HG02884 (cell line): ENCODE results near the gene CCNDBP1.
"Not testable (repeated sequence)": the region's sequence is repeated elsewhere in the genome, so short reads cannot be mapped to it uniquely, and the experiment has no call there.

Source experiments
- ATAC-seq: cut with Tn5 transposase; IDR thresholded peaks from one replicate; pipeline ENCODE4 v1.9.1; 2021; ENCODE audit warnings: mild to moderate bottlenecking, moderate library complexity; ENCODE audit not compliant: unreplicated experiment

CCNDBP1 gene, protein sequence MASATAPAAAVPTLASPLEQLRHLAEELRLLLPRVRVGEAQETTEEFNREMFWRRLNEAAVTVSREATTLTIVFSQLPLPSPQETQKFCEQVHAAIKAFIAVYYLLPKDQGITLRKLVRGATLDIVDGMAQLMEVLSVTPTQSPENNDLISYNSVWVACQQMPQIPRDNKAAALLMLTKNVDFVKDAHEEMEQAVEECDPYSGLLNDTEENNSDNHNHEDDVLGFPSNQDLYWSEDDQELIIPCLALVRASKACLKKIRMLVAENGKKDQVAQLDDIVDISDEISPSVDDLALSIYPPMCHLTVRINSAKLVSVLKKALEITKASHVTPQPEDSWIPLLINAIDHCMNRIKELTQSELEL

DNA sequence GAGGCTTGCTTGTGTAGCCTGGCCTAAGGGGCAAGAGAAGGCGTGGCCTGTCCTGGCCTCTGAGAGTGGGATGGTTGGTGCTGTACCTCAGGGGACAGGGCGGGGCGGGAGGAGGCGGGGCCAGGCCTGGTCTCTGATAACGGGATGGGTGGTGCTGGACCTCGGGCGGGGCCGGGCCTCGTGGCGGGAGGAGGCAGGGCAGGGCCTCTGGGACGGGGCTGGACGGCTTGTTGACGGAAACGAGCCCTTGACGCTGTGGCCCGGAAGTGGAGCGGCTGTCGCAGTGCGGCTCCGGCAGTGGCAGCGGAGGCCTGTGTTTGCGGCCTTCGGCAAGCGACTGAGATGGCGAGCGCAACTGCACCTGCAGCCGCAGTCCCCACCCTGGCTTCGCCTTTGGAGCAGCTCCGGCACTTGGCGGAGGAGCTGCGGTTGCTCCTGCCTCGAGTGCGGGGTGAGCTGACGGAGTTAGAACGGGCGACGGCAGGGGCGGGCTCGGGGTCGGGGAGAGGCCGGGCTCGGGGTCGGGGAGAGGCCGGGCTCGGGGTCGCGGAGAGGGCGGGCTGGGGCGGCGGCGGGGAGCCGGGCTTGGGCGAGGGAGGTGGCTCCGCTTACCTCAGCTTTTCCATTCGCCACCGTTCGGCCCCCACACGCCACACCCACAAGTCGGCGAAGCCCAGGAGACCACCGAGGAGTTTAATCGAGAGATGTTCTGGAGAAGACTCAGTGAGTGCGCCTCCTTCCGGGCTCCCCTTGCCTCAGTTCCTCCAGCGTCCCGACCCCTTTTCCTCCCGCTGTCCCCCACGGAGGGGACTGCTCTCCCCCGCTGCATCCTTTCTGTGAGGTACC is at the start of gene CCNDBP1:
TSS of gene CCNDBP1 (plus strand) at position 247 of the 846 bp plus-strand sequence. CDS start at position 343, 96 bp downstream.
- ATAC-seq, result peak; percentile 95

DNA sequence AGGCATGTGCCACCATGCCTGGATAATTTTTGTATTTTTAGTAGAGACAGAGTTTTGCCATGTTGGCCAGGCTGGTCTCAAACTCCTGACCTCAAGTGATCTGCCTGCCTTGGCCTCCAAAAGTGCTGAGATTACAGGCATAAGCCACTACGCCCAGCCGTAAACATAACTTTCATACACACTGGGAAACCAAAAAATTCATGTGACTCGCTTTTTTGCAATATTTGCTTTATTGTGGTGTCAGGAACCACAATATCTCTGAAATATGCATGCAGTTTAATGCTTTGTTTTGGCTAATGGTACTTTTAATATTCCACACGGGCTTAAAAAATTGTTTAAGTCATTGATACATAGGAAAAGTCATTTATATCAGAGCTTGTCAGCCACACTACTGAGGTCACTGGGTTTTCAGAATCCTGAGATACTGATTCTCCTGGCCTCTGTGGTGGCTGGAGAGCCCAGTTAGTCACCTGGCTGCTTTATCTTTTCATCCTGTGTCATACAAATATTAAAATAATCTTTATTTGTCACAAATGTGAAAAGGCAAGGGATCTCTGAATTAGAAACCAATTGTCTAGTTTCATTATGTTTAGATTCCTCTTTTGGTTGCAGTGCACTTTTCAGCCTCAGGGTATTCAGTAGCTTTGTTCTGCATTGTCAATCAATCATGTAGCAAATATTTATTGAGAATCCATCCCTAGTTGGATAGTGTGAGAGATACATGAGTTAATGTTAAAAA is 41.8 kb upstream of the CCNDBP1 start:
- ATAC-seq, result no peak

DNA sequence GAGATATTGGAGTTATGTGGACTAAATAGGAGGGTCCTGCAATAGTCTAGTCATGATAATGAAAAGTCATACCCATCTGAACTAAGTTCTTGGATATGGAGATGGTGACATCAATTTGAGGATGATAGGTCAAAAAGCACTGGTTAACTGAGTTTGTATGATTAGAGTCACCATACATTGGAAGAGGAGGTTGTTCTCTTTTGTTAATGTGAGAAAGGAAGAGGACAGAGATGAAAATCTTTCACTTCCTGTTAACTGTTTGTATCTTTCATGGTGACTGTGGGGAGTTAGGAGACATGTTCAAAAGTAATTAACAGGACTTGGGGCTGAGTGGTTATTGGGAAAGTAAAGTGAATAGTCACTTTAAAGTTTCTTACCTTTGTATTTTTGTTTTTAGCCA is 40.7 kb upstream of the CCNDBP1 start:
- no peak for ATAC-seq

DNA sequence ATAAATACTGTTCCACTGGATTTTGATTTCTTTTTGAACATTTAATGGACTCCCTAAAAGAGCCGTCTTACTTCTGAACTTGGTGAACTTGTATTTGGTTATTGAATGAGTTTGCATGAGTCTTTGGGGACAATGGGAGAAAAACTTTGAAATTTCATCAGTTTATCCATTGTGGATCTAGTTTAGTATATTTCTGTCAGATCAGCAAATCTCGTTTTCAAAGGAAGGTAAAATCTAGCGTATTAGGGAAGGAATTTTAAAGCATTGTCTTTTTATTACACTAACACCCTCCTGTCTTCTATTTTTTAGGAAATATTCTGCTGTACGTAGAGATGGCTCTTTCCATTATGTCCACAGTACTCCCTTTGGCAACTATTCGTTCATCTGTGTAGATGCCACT is 39.0 kb upstream of the CCNDBP1 start:
- ATAC-seq, result no peak

DNA sequence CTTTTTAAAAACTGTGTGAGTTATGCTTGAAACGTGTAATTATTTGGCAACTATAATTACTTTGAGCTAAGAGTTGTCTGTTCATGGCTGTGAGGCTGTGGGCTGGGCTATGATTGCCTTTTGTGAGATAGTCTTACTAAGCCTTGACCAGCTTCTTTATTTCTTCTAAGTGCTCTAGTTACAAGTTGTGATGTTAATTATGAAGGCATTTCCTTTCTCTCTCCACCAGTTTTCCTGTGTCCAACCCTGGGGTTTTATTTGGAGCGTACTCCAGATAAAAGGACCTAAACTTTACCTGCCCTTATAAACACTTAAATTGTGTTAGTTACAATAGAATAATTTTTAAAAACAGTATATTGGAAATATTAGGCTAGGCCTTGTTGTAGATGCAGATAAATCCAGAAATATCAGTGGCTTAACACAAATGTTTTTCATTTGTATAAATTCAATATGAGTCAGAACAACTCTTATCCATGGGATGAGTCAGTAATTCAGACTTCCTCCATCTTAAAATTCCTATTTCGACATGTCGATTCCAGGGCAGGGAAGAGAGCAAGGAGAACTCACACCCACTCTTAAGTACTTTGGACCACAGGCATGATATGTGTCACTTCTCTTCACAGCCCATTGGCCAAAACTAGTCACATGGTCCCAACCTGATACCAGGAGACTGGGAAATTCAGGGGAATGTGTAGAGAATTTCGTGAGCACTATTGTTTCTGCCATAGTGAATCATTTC is 34.8 kb upstream of the CCNDBP1 start:
- ATAC-seq, result no peak

DNA sequence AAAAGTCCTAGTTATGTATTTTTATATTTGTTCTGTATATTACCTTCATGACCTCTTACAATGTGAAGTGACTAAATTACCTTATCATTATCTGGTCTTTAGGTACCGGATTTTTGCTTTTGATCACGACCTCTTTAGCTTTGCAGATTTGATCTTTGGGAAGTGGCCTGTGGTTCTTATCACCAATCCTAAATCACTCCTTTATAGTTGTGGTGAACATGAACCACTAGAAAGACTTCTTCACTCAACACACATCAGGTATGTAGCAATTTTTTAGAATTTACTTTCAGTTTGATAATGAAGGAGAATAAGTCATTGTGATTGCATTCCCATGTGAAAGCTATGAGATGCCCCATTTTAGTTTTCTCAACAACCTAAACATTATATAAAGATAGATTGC is 33.5 kb upstream of the CCNDBP1 start:
- no peak for ATAC-seq

DNA sequence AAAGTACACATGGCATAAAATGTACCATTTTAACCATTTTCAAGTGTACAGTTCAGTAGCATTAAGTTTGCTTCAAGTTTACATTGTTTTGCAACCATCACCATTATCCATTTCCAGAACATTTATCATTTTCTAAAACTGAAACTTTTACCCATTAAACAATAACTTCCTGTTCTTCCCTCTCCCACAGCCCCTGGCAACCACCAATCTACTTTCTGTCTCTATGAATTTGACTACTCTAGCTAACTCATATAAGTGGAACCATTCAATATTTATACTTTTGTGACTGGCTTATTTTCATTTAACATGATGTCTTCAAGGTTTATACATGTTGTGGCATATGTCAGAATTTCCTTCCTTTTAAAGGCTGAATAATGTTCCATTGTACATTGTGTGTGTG is 31.9 kb upstream of the CCNDBP1 start:
- no peak for ATAC-seq

DNA sequence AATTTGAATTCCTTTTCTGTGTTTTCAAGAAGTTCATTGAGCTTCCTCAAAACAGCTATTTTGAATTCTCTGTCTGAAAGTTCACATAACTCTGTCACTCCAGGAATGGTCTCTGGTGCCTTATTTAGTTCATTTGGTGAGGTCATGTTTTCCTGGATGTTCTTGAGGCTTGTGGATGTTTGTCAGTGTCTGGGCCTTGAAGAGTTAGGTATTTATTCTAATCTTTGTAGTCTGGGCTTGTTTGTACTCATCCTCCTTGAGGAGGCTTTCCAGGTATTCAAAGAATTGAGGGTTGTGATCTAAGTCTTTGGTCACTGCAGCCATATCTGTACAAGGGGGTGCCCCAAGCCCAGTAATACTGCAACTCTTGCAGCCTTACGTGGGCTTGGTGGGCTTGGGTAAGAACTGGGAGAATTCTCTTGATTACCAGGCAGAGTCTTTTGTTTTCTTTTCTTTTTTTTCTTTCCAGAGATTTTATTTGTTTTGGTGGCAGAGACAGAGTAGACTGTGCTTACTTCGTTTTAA is 19.3 kb upstream of the CCNDBP1 start:
- no peak for ATAC-seq

DNA sequence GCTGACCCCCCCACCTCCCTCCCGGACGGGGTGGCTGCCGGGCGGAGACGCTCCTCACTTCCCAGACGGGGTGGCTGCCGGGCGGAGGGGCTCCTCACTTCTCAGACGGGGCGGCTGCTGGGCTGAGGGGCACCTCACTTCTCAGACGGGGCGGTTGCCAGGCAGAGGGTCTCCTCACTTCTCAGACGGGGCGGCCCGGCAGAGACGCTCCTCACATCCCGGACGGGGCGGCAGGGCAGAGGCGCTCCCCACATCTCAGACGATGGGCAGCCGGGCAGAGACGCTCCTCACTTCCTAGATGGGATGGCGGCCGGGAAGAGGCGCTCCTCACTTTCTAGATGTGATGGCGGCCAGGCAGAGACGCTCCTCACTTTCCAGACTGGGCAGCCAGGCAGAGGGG is 17.9 kb upstream of the CCNDBP1 start:
- ATAC-seq, result not testable (repeated sequence)

DNA sequence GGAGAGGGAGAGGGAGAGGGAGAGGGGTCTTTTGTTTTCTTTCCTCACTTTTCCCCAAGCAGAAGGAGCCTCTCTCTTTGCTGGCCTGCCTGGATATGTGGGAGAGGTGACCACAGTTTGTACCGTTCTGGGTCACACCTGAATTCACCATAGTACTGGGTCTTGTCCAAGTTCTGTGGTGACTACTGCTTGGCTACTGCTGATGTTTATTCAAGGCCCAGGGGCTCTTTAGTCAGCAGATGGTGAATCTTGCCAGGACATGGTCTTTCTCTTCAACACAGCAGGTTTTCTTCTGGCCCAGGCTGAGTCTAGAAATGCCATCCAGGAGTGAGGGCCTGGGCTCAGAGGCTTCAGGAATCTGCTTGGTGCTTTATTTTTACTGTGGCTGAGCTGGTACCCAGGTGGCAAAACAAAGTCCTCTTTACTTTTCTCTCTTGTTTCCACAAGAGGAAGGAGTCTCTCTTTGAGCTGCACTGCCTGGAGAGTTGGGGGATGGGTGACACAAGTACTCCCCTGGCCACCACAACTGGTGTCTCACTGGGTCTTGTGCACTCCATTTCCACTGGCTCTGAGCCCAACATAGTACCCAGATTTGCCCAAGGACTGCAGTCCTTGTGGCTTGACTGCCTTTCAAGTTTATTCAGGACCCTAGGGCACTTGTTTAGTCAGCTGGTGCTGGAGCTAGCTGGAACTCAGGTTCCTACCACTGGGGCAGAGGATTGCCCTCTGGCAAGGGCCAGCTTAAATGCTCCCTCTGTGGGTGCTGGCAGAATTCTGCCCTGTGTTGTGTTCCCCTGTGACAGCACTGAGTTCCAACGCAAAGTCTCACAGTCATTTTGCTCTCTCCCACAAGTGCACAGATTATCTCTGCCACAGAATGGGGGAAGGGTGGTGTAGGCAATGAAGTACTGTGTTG is 16.8 kb upstream of the CCNDBP1 start:
- no peak for ATAC-seq

DNA sequence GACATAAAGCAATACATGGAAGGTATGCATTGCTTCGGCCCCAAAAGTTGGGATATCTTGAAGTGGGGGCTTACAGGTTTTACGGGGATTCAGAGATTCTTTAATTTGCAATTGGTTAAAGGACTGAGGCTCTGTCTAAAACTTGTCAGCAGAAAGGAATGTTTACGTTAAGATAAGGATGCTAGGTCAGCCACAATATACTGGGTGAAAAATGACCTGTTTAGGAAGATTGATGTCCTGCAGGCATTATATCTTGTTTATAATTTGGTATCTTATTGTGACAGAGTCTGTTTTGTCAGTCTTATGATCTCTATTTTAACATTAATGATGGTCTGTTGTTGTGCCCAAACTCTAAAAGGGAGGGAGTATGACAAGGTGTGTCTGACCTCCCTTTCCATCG is 15.3 kb upstream of the CCNDBP1 start:
- no peak for ATAC-seq

DNA sequence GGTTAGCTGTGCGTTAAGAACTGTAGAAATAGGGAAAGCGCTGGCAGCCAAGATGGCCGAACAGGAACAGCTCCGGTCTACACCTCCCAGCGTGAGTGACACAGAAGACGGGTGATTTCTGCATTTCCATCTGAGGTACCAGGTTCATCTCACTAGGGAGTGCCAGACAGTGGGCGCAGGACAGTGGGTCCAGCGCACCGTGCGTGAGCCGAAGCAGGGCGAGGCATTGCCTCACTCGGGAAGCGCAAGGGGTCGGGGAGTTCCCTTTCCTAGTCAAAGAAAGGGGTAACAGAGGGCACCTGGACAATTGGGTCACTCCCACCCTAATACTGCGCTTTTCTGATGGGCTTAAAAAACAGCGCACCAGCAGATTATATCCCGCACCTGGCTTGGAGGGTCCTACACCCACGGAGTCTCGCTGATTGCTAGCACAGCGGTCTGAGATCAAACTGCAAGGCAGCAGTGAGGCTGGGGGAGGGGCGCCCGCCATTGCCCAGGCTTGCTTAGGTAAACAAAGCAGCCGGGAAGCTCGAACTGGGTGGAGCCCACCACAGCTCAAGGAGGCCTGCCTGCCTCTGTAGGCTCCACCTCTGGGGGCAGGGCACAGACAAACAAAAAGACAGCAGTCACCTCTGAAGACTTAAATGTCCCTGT is 9.4 kb upstream of the CCNDBP1 start:
- ATAC-seq, result not testable (repeated sequence)

DNA sequence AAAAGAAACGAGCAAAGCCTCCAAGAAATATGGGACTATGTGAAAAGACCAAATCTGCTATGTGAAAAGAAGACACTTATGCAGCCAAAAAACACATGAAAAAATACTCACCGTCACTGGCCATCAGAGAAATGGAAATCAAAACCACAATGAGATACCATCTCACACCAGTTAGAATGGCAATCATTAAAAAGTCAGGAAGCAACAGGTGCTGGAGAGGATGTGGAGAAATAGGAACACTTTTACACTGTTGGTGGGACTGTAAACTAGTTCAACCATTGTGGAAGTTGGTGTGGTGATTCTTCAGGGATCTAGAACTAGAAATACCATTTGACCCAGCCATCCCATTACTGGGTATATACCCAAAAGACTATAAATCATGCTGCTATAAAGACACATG is 8.1 kb upstream of the CCNDBP1 start:
- not testable (repeated sequence) for ATAC-seq

DNA sequence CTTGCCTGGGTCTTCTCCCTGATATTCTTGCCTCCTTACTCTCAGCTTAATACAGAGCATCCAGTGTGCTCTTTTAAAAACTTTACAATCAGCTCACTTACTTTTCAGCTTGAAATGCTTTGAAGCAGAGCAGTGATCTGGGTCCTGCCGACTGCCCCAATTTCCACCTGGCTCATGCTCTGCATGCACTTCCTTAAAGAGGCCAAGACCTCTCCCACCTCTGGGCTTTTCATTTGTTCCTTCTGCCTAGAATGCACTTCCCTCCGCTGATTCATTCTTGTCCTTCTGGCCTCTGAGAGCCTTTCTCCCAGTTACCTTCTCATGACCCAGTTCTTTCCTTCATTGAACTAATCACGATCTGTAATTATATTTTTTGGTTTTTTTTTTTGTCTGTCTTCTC is 1.9 kb upstream of the CCNDBP1 start:
- ATAC-seq, result no peak

DNA sequence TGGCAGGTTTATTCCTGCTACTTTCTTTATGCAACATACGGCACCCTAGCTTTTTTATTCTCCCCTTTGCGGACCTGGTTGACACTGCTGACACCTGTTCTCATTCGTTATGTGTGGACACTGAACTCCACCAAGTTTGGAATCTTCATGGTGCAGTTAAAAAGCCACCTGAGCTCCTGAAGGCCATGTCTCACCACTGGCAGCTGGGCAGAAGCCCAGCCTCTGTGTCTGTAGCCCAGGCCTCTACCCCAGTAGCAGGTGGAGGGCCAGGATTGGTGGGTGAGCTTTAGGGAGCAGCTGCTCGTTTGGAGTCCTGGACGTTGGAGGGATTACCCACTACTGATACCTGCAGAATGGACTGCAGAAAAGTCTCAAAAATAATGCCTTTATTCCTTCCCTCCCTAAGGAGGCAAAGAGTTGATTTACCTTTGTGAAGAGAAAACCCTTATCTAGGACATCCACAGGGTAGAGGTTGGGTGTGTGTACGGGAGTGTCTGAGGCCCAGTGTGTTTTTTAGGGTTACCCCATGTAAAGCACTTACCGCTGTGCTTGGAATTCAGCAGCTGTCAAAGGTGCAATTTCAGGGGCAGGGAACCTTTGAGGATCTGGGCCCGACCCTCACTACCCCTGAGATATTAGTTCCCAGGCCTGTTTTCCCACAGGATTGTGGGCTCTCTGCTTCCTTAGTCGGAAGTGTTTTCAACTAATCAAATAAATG is 637 bp upstream of the CCNDBP1 start:
- ATAC-seq, result no peak

DNA sequence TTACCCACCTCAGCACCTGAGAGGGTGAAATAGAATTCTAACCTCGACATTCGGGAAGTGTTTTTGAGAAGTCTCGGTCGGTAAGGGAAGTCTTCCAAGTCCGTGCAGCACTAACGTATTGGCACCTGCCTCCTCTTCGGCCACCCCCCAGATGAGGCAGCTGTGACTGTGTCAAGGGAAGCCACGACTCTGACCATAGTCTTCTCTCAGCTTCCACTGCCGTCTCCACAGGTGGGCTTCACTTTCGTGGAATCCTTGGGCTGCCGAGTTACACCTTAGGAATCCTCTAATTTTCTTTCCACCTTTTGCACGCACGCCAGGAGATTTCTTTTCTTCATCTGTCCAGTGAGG is 775 bp downstream of the CCNDBP1 start:
- peak; percentile 21 for ATAC-seq

DNA sequence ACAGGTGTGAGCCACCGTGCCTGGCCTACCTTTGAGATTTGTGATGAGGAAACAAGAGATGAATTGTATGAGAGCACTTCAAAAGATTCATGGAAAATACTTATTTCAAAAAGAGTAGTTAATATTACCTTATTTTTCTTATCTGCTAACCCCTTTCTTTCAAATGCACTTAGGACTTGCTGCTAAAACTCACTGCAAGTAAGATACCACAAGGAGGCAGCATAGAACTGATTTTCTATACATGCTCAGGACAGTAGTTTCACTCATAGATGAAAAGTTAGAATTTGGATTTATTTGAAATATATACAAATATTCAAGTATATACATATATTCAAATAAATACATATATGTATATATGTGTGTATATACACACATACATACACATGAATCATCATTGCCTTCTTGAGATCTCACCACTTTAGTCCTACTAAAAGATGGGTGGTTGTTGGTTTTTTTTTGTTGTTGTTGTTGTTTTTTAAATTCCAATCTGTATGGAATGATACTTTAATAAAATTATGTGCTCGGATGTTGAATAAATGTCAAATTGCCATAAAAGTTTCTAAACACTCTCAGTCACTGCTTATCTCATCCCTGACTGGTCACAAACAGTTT is 2.4 kb downstream of the CCNDBP1 start:
- no peak for ATAC-seq

DNA sequence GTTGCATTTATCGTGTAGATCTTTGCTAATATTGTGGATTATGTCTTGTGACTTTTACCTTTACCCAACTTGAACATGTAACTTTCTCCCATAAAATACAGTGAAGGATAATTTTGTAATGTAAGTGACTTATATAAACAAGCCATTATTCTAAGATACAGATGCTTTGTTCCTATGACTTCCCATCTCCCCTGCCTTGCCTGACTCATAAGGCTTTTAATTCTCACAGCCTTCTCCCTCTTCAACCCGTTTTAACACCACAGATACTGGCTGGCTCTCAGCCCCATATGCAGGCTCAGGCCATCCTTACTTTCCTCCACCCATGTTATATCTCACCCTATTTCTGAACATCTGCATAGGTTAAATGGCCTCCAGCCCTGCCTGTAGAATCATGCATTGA is 4.1 kb downstream of the CCNDBP1 start:
- ATAC-seq, result no peak
